ENCODE data around the gene ARL15. TPM values are rescaled to one million over a fixed set of nuclear protein-coding genes. Genes with fewer than 3 reads are reported as not detected.

Gene ARL15
- total RNA-seq, 1 donor from 2014 or later, result 56.6 TPM

DNA sequence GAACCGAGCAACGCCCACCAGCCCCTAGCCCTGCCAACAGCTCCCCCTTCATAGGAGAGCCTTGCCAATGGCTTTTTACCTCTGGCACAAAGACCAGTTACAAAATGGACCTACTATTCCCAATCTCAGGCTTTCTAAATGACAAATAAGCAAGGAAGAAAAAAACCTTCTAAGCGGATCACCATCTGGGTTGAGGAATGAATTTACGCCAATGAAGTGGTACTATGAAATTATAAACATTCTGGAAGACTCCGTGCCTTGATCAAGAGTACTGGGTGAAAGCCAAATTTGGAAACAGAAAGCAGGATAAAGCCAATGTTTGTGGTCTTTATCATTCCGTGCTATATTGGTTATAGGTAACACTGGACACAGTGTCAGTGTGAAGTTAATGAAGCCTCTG is 378.0 kb downstream of the ARL15 start:
- DNase-seq, result no peak

DNA sequence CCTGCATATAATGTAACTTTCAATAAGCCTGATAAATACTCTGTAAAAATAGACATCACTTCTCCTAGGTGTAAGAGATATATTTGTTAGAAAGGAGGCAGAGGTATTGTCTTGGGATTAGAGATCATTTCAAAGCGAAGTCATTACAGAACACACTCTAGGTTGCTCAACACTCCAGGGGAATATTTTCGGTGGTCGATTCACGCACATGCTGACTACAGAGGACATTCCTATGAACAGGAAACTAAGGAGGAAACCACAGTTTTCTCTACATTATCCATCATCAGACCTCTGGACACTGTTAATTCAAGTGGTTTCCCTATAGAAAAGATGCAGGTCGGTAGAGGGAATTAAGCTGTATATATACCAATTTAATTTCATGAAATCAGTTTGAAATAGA is 379.9 kb downstream of the ARL15 start:
- no peak for DNase-seq

DNA sequence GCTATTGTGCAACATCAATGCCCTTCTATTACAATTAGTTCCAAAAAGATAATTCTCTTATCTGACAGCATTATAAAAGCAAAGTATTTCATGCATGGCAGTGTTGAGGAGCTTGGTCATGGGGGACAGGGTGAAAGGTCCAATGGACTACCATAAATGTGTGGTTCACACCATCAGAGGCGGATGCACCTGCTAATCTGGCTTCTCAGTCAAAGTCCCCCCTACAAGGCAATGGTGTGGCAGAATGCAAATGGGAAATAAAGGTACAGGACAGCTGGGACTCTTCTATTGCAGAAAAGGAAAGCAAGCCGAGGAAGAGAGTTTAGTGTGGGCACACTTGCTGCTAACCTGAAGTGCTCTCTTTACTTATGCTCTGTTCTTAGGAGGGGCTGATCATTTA is 380.8 kb downstream of the ARL15 start:
- no peak for DNase-seq

DNA sequence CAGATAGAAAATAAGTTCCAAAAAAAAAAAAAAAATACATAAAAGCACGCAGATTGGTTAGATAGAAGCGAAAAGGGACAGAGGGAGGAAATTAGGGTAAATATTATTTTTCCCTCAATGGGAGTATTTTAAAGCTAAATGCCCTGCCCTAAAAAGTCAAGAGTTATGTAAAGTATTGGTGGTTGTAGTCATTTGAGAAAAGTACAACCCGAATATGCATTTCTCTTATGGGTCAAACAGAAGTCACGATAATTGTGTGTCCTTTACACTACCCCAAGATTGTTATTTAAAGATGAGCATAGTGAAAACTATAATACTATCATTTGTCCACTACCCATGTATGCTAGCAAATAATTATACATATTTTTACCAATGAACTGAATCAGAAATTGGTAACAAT is 381.2 kb downstream of the ARL15 start:
- DNase-seq, result no peak

- no peak for DNase-seq
Measured at GRCh38 chr5:53928641-53929040, 381.7 kb downstream of the ARL15 start.

GRCh38 chr5:53927668-53928247 is 382.6 kb downstream of the ARL15 start:
- no peak for DNase-seq

DNA sequence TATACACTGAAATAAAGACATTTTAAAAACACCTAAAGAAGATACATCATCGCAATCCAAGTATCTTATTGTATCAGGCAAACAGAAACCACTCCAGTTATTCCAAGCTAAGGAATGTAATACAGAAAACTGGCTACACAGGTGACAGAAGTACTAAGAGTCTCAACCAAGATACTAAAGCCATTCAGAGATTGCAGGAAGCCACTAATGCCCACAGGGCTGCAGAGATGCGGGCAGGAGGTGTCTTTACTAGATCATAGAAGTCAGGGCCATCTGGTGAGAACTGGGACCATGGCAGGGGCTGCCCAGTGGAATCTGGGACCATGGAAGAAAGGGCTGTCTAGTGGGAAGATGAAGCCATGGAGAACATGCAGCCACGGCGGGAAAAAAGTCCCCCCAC is 384.3 kb downstream of the ARL15 start:
- DNase-seq, result no peak

DNA sequence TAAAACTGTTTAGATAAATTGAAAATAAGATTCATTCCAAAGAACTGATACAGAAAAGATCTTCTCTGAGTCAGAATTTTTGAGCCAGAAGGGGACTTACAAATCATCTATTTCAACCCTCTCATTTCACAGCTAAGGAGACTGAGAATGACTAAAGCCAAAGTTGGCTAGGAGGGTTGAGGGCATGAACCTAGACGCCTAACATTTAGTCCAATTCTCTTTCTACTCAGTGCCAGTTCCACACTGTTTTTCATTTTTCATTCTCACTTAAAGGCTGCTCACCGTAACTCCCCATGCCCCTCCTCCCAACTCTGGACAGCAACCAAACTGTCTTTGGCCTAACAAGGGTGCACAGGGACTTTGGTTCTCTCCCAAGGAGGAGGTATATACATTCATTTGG is 386.0 kb downstream of the ARL15 start:
- DNase-seq, result peak; percentile 26

DNA sequence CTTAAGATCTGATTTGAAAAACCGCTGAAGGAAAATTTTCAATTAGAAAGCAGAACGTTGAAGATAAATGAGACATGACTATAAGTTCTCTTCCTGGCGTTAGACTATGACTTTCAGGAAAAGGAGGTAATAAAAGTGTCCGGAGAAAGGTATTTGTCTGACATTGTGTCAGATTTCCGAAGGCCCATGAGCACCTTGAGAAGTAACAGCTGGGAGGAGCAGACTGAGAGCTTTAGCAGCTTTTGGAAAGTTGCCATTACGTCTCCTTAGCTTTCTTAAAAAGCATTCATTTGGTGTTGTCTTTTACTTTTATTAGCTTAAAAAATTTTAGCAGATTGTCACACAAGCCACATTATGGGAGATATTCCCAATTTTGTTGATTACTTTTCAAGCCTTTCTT is 386.4 kb downstream of the ARL15 start:
- DNase-seq, result peak; percentile 67

DNA sequence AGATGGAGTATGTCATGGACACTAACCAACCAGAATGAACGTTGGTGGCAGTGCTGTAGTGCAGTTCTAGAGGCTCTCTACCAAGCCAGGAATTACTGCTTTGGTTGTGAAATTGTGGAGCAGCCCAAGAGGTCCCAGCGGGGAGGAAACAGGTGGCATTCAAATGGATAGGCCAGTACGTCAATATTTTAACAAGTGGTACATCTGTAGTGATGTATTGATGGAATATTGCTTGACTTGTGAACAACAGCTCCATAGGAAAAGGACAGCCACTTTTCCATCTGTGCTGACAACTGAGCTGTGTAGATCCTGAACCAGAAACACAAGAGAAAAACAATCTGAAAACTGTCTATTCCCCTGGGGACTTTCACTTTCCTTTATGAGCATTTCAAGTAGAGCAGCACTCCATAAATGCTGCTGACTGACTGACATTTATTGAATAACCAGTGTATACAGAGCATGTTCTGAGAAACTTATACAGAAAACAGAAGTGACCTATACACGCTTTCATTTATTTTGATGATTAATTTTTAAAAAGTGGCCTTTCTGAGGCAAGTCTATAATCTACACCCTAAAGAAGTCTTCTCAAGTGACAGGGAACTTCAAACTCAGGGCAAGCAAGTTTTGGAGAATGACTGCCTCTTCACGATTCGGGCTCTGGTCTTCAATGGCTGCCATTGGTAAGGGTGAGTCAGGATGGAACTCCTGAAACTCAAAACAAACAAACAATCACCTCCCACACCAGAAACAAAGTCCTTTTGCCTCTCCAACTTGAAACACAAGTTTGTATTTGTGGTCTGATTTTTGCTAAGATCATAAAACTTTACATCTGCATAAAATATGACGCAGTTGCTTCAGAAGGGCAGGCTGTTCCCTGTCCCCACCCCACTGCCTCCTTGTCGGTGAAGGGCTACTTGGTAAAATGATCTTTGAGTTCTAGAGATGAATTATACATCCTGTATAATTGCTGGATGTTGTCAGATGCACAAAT is 387.6 kb downstream of the ARL15 start:
- no peak for DNase-seq

- DNase-seq, result no peak
Measured at GRCh38 chr5:53917826-53918225, 392.5 kb downstream of the ARL15 start.

DNA sequence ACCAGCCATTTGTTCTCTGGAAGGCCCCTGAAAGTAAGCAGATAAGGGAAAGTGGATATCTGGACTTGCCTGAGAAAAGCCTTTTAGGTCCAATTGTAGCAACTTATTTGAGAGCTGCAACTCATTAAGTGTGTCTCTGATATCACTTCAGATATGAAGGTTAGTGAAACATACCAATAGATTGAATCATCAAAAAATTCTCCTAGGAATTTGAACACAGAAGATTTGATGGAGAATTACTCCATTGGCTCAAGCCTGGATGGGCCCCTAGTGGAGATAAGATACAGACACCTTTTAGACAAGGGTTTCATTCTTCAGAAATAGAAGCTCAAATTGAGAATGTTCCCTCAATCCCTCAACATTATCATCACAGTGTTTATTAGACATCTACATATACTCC is 393.3 kb downstream of the ARL15 start:
- DNase-seq, result no peak

DNA sequence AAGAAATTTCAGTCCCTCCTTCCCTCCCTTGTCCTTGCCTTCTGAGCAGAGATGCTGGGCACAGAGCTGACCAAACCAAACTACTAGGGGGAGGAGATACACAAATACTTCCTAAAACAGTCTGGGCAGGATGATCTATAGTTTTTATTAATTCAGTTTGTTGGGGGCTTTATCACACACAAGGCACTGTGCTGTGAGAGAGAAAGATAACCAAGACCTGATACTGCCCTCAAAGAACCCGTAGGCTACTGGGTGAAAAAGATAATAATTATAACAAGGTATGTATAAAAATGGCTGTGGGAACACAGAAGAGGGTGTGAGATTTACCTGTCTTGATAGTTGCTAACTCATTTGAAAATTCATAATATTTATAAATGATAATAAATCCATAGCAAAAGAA is 395.3 kb downstream of the ARL15 start:
- DNase-seq, result no peak

DNA sequence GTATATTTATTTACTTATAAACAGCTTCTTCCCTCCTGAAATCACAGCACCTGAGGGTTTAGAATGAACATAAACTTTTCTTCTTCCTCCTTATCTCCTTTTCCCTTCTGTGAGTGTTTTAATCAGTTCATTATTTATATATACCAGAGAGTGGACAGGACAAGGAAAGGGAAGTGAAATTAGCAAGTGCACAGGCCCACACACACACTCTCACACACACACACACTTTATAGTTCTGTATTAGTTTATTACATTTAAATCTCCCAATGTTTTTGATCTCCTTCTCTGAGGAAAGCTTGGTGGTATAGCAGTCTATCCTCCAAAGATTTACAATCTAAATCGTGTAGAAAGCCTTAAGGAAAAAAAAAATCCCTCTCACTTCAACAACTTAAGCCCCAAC is 396.4 kb downstream of the ARL15 start:
- DNase-seq, result no peak

- DNase-seq, result no peak
Measured at GRCh38 chr5:53908757-53909156, 401.6 kb downstream of the ARL15 start.

DNA sequence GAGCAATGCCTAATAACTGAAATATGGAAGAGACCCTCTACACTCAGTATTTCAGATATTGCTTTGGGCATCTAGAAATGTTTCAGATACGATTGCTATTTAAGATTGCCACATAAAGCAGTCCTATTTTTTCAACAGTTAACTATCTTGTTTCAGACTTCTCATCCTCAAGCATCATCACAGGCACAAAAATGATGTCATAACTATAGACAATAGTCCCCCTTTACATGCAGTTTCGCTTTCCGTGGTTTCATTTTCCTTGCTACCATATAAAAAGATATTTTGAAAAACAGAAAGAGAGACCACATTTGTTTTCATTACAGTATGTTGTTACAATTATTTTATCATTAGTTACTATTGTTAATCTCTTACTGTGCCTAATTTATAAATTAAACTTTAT is 402.5 kb downstream of the ARL15 start:
- no peak for DNase-seq

- no peak for DNase-seq
Measured at GRCh38 chr5:53906736-53907135, 403.6 kb downstream of the ARL15 start.

GRCh38 chr5:53902296-53902907 is 408.0 kb downstream of the ARL15 start:
- no peak for DNase-seq

- DNase-seq, result peak; percentile 20
Measured at GRCh38 chr5:53900677-53901076, 409.7 kb downstream of the ARL15 start.

DNA sequence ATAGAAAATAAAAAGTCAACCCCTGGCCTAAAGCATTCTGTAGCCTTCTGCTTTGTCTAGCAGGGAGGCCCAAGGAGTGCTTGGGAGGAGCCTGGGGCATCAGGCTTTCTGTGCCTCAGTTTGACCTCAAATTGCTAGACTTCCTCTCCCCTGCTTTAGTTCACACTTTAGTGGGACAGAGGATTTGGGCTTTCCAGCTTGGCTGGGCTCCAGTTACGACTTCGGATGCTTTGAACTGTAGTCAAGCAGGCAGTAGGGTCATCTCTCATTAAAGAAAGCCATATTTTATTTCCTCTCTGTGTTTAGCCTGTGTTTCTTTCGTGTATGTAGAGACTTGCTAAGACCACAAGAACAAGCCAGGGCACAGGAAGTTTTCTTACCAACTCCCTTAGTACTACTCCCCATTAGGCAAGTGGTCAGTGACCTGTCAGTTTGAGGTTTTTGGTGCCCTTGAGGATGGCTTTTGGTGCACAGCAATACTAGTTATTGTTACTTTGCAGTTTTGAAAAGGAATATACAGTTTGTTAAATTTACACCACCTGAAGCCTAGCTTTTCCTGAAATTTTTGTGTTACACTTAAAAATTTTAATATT is 415.2 kb downstream of the ARL15 start:
- DNase-seq, result no peak

GRCh38 chr5:53893626-53894025 is 416.7 kb downstream of the ARL15 start:
- DNase-seq, result no peak

GRCh38 chr5:53892224-53892623 is 418.1 kb downstream of the ARL15 start:
- DNase-seq, result no peak

DNA sequence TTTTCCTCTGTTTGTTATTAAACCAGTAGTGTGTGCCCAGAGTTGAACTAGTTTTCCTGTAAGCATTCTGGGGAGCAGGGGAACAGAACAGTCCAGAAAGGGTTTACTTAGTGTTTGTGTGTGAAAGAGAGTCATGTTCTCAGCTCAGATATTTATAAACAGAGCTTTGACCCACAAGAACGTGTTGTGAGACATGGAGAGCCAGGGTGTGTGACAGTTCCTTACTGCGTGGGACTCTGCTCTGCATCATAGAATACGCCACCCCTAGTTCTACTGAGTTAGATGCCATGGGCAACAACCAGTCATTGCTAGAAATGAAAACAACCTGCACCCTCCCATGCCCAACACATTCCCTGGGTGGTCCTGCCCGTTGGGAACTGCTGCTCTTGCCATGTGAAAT is 419.2 kb downstream of the ARL15 start:
- no peak for DNase-seq
